ENCODE data around the gene ZMIZ1.

The ZMIZ1 gene

GRCh38 chr10:79266543-79267312, 198.0 kb downstream of the ZMIZ1 start:
- peak; percentile 67; the same call in 1 of the 2 replicates for TF ChIP-seq ZIC2 (tag by site-specific recombination; IDR thresholded peaks at IDR 0.05)
- no peak for TF ChIP-seq HOXA7 (CRISPR knock-in tag; IDR thresholded peaks at IDR 0.05; ENCODE audit: borderline replicate concordance)
- H3K36me3 ChIP-seq (ENCODE audit: control insufficient read depth in 2 of 2, insufficient read depth in 1 of 2, low read length in 2 of 2) = peaks cover 0 to 3% of the 10 kb centered on the region in 2 experiments; a peak in 1 of 3 replicates
- no peaks in the 10 kb centered on the region for H3K9me3 ChIP-seq (ENCODE audit: control insufficient read depth, insufficient read depth, low read depth, low read length)
- no peaks in the 10 kb centered on the region for H3K4me1 ChIP-seq (ENCODE audit: control insufficient read depth, insufficient read depth, low read length)
- H3K4me3 ChIP-seq (ENCODE audit: low read depth, low read length) = no peak overlapping the region
- ChIA-PET CTCF (no interaction called here), POLR2A (no interaction called here)
- H3K27ac ChIP-seq (ENCODE audit: extremely low read depth, low read depth, low read length) = no peak overlapping the region

GRCh38 chr10:79267499-79267898, 198.7 kb downstream of the ZMIZ1 start:
- Histone ChIP-seq H3K9me3 (ENCODE audit: control insufficient read depth, insufficient read depth, low read depth, low read length) (no peaks in the 10 kb centered on the region), H3K27ac (ENCODE audit: extremely low read depth, low read depth, low read length) (no peak overlapping the region), H3K36me3 (ENCODE audit: control insufficient read depth in 2 of 2, insufficient read depth in 1 of 2, low read length in 2 of 2) (peaks cover 0 to 3% of the 10 kb centered on the region in 2 experiments; a peak in 1 of 3 replicates), H3K4me1 (ENCODE audit: control insufficient read depth, insufficient read depth, low read length) (no peaks in the 10 kb centered on the region), H3K4me3 (ENCODE audit: low read depth, low read length) (no peak overlapping the region)
- TF ChIP-seq ZNF768 (tag by site-specific recombination; IDR thresholded peaks at IDR 0.05) (0 out of 2 replicates have a peak, but pooled peaks have one; percentile 32), SETDB1 (IDR thresholded peaks at IDR 0.05; ENCODE audit: insufficient read length, low read length) (no peak), ZNF335 (tag by site-specific recombination; conservative IDR thresholded peaks at IDR 0.05) (no peak)
- ChIA-PET CTCF (no interaction called here), POLR2A (no interaction called here)

- ChIA-PET CTCF (no interaction called here), POLR2A (no interaction called here)
- Histone ChIP-seq H3K27ac (ENCODE audit: extremely low read depth, low read depth, low read length) (no peak overlapping the region), H3K4me1 (ENCODE audit: control insufficient read depth, insufficient read depth, low read length) (no peaks in the 10 kb centered on the region), H3K36me3 (ENCODE audit: control insufficient read depth in 2 of 2, insufficient read depth in 1 of 2, low read length in 2 of 2) (no peaks in the 10 kb centered on the region), H3K9me3 (ENCODE audit: control insufficient read depth, insufficient read depth, low read depth, low read length) (no peaks in the 10 kb centered on the region), H3K4me3 (ENCODE audit: low read depth, low read length) (no peak overlapping the region)
- TF ChIP-seq ZNF792 (tag by site-specific recombination; IDR thresholded peaks at IDR 0.05) = no peak
- TF ChIP-seq YY1 (tag by site-specific recombination; IDR thresholded peaks at IDR 0.05) = no peak
- TF ChIP-seq ZNF292 (tag by site-specific recombination; IDR thresholded peaks at IDR 0.05; ENCODE audit: borderline replicate concordance, low read depth) = no peak
- no peak for TF ChIP-seq ZBTB1 (tag by site-specific recombination; IDR thresholded peaks at IDR 0.05)
- TF ChIP-seq ATF2 (tag by site-specific recombination; IDR thresholded peaks at IDR 0.05; ENCODE audit: low read depth) = no peak
- no peak for TF ChIP-seq ZNF529 (tag by site-specific recombination; IDR thresholded peaks at IDR 0.05; ENCODE audit: insufficient replicate concordance)
- TF ChIP-seq ZNF350 (tag by site-specific recombination; IDR thresholded peaks at IDR 0.05) = no peak
- TF ChIP-seq ZNF394 (tag by site-specific recombination; IDR thresholded peaks at IDR 0.05; ENCODE audit: borderline replicate concordance) = no peak
- no peak for TF ChIP-seq ZNF600 (tag by site-specific recombination; IDR thresholded peaks at IDR 0.05)
- TF ChIP-seq ZNF701 (tag by site-specific recombination; IDR thresholded peaks at IDR 0.05) = no peak
Measured at GRCh38 chr10:79268161-79268601, 199.4 kb downstream of the ZMIZ1 start.

GRCh38 chr10:79268742-79269141, 200.0 kb downstream of the ZMIZ1 start:
- no peaks in the 10 kb centered on the region for H3K36me3 ChIP-seq (ENCODE audit: control insufficient read depth in 2 of 2, insufficient read depth in 1 of 2, low read length in 2 of 2)
- CTCF ChIA-PET = no interaction called here
- H3K4me3 ChIP-seq (ENCODE audit: low read depth, low read length) = no peak overlapping the region
- no peaks in the 10 kb centered on the region for H3K9me3 ChIP-seq (ENCODE audit: control insufficient read depth, insufficient read depth, low read depth, low read length)
- H3K27ac ChIP-seq (ENCODE audit: extremely low read depth, low read depth, low read length) = no peak overlapping the region
- H3K4me1 ChIP-seq (ENCODE audit: control insufficient read depth, insufficient read depth, low read length) = no peaks in the 10 kb centered on the region
- POLR2A ChIA-PET = interaction anchor here (0.6 kb wide), 1 partner anchor 930 kb away, joined by 3 read pairs; no protein-coding TSS in a partner anchor
- 0 out of 2 replicates have a peak, but pooled peaks have one; percentile 0 for TF ChIP-seq ZNF600 (tag by site-specific recombination; IDR thresholded peaks at IDR 0.05)
- no peak for TF ChIP-seq SCRT2 (tag by site-specific recombination; IDR thresholded peaks at IDR 0.05)

Data from HEK293 (cell line).